ENCODE measurements around the gene KLF8. TPM values are rescaled to one million over a fixed set of nuclear protein-coding genes. Genes with fewer than 3 reads are reported as not detected.

The KLF8 gene
- total RNA-seq, 1 experiment from 2014 or later: 7.3 TPM

DNA sequence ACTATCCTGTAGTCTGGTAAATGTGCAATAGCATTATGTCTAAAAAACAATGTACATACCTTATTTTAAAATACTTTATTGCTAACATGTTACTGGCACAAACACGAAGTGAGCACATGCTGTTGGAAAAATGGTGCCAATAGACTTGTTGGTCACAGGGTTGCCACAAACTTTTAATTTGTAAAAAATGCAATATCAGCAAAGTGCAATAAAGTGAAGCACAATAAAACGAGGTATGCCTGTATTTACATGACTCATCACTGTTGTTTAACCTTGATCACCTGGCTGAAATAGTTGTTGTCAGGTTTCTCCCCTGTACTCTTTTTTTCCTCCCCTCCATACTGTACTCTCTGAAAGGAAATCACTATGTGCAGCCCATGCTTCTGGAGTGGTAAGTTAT lies 56.5 kb downstream of the KLF8 start:
- Histone ChIP-seq H3K23me2 (ENCODE audit: insufficient read length, low read depth, low read length, poor library complexity, severe bottlenecking) (no peaks in the 10 kb centered on the region), H4K5ac (ENCODE audit: insufficient read length, low read depth, low read length) (no peak overlapping the region), H2BK120ac (ENCODE audit: low read depth, low read length, poor library complexity, severe bottlenecking) (no peak overlapping the region), H2BK5ac (ENCODE audit: insufficient read length, low read length) (no peak overlapping the region), H4K20me1 (ENCODE audit: control insufficient read depth, insufficient read depth, insufficient read length) (no peaks in the 10 kb centered on the region), H3K9me3 (ENCODE audit: control insufficient read depth, low read depth, low read length) (peaks cover 46% of the 10 kb centered on the region), H3K79me1 (ENCODE audit: insufficient read depth, low read depth, low read length, poor library complexity, severe bottlenecking) (no peaks in the 10 kb centered on the region), H2BK12ac (ENCODE audit: insufficient read length, low read depth, low read length) (no peak overlapping the region), H3T11ph (ENCODE audit: low read length) (no peak overlapping the region), H3K79me2 (ENCODE audit: insufficient read depth, low read length) (no peaks in the 10 kb centered on the region), H4K91ac (ENCODE audit: insufficient read length, low read depth, low read length) (no peak overlapping the region), H3K18ac (ENCODE audit: insufficient read length, low read depth, low read length) (no peak overlapping the region), H2BK15ac (ENCODE audit: low read depth, low read length) (no peak overlapping the region), H4K8ac (replicated peaks; ENCODE audit: insufficient read length, low read depth, low read length) (no peak overlapping the region), H3K23ac (ENCODE audit: insufficient read length, low read depth, low read length) (no peak overlapping the region), H2AK5ac (ENCODE audit: insufficient read length, low read length) (no peak overlapping the region), H3K9ac (ENCODE audit: extremely low read depth, insufficient read length, low read length) (no peak overlapping the region), H2AFZ (ENCODE audit: low read length) (no peak overlapping the region), H3K14ac (ENCODE audit: insufficient read depth, low read length) (no peak overlapping the region), H2BK20ac (ENCODE audit: low read depth, low read length, poor library complexity, severe bottlenecking) (no peak overlapping the region), H3K27ac (ENCODE audit: insufficient read length, low read depth, low read length) (no peak overlapping the region), H3K4me2 (ENCODE audit: insufficient read depth, insufficient read length, low read length) (no peak overlapping the region), H3K4ac (ENCODE audit: low read depth, low read length) (no peak overlapping the region), H3K56ac (ENCODE audit: insufficient read length, low read depth, low read length) (no peak overlapping the region), H3K27me3 (ENCODE audit: insufficient read depth, low read length) (no peaks in the 10 kb centered on the region), H3K4me1 (ENCODE audit: insufficient read depth, low read length) (no peaks in the 10 kb centered on the region)
- DNase-seq: no peak
- peaks cover 6 to 31% (median 24%) of the 10 kb centered on the region in 3 experiments for H3K36me3 Mint-ChIP-seq (ENCODE audit: insufficient read depth in 1 of 3, low read depth in 3 of 3)
- H3K27ac Mint-ChIP-seq: no peak overlapping the region
- H3K4me1 Mint-ChIP-seq: no peaks in the 10 kb centered on the region
- no CpG with 5 or more reads among the region's 2 CpGs for WGBS (ENCODE audit: extremely low coverage, insufficient read length, low lambda C conversion rate)
- TF ChIP-seq, protein P1, sequence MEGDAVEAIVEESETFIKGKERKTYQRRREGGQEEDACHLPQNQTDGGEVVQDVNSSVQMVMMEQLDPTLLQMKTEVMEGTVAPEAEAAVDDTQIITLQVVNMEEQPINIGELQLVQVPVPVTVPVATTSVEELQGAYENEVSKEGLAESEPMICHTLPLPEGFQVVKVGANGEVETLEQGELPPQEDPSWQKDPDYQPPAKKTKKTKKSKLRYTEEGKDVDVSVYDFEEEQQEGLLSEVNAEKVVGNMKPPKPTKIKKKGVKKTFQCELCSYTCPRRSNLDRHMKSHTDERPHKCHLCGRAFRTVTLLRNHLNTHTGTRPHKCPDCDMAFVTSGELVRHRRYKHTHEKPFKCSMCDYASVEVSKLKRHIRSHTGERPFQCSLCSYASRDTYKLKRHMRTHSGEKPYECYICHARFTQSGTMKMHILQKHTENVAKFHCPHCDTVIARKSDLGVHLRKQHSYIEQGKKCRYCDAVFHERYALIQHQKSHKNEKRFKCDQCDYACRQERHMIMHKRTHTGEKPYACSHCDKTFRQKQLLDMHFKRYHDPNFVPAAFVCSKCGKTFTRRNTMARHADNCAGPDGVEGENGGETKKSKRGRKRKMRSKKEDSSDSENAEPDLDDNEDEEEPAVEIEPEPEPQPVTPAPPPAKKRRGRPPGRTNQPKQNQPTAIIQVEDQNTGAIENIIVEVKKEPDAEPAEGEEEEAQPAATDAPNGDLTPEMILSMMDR (conservative IDR thresholded peaks at IDR 0.05): no peak
- no peaks in the 10 kb centered on the region for H3K27me3 Mint-ChIP-seq (ENCODE audit: low read depth)
- peaks cover 65 to 78% of the 10 kb centered on the region in 2 experiments for H3K9me3 Mint-ChIP-seq
- no peak overlapping the region for H3K4me3 Mint-ChIP-seq

All from H9 (cell line).